Trophoblast cell (in vitro differentiated cells and primary cell): ENCODE data around the gene SNCA.

Experiments used
- DNase-seq, 2 donors: peaks; one replicate each; pipeline ENCODE4 v3.0.0-alpha.2; 2016
- H2AFZ ChIP-seq: 2 replicates; pipeline ENCODE4 v1.6.1; 2013; ENCODE audit warnings: low read length, moderate library complexity, mild to moderate bottlenecking; ENCODE audit not compliant: insufficient read depth, poor library complexity
- H2AK5ac ChIP-seq: 2 replicates; pipeline ENCODE4 v1.6.1; 2013; ENCODE audit warnings: mild to moderate bottlenecking, low read length
- H2BK120ac ChIP-seq: 2 replicates; pipeline ENCODE4 v1.6.1; 2013; ENCODE audit warnings: low read length, mild to moderate bottlenecking, moderate library complexity; ENCODE audit not compliant: insufficient read depth, poor library complexity
- H2BK12ac ChIP-seq: 2 replicates; pipeline ENCODE4 v1.6.1; 2013; ENCODE audit warnings: mild to moderate bottlenecking, low read length, moderate library complexity
- H2BK5ac ChIP-seq: 2 replicates; pipeline ENCODE4 v1.6.1; 2013; ENCODE audit warnings: low read length, low read depth, moderate library complexity, mild to moderate bottlenecking; ENCODE audit not compliant: poor library complexity
- H3K14ac ChIP-seq: 2 replicates; pipeline ENCODE4 v1.6.1; 2013; ENCODE audit warnings: mild to moderate bottlenecking, low read length
- H3K18ac ChIP-seq: 2 replicates; pipeline ENCODE4 v1.6.1; 2013; ENCODE audit warnings: mild to moderate bottlenecking, low read length
- H3K23ac ChIP-seq: 2 replicates; pipeline ENCODE4 v1.6.1; 2013; ENCODE audit warnings: low read length
- H3K27ac ChIP-seq: 2 replicates; pipeline ENCODE4 v1.5.1; 2013; ENCODE audit warnings: low read depth, mild to moderate bottlenecking, inconsistent platforms, low read length, moderate library complexity
- H3K27me3 ChIP-seq: 2 replicates; pipeline ENCODE4 v1.6.1; 2013; ENCODE audit warnings: inconsistent platforms, mild to moderate bottlenecking, low read length, moderate library complexity; ENCODE audit not compliant: insufficient read depth
- H3K36me3 ChIP-seq, 2 experiments: 1 replicate in 1 of 2; 2 replicates in 1 of 2; pipeline ENCODE4 v1.6.1; 2013; ENCODE audit warnings: low read length in 2 of 2, mild to moderate bottlenecking in 2 of 2, moderate library complexity in 1 of 2; ENCODE audit not compliant: insufficient read depth in 2 of 2, control insufficient read depth in 1 of 2
- H3K4ac ChIP-seq: 2 replicates; pipeline ENCODE4 v1.6.1; 2013; ENCODE audit warnings: low read depth, mild to moderate bottlenecking, low read length, moderate library complexity
- H3K4me1 ChIP-seq, 2 experiments: 1 replicate in 1 of 2; 2 replicates in 1 of 2; pipeline ENCODE4 v1.6.1; 2013; ENCODE audit warnings: low read length in 2 of 2, mild to moderate bottlenecking in 2 of 2, moderate library complexity in 1 of 2; ENCODE audit not compliant: insufficient read depth in 2 of 2, control insufficient read depth in 1 of 2
- H3K4me2 ChIP-seq: 2 replicates; pipeline ENCODE4 v1.6.1; 2013; ENCODE audit warnings: inconsistent platforms, mild to moderate bottlenecking, low read length, moderate library complexity
- H3K4me3 ChIP-seq: 2 replicates; pipeline ENCODE4 v1.5.1; 2013; ENCODE audit warnings: mild to moderate bottlenecking, low read depth, low read length, inconsistent platforms
- H3K79me1 ChIP-seq: one replicate; pipeline ENCODE4 v1.6.1; 2013; ENCODE audit warnings: low read length
- H3K79me2 ChIP-seq: 2 replicates; pipeline ENCODE4 v1.6.1; 2013; ENCODE audit warnings: low read length, mild to moderate bottlenecking; ENCODE audit not compliant: control insufficient read depth, insufficient read depth, poor library complexity
- H3K9ac ChIP-seq: 2 replicates; pipeline ENCODE4 v1.6.1; 2013; ENCODE audit warnings: mild to moderate bottlenecking, low read length
- H3K9me3 ChIP-seq: 2 replicates; pipeline ENCODE4 v1.6.1; 2013; ENCODE audit warnings: low read depth, mild to moderate bottlenecking, control low read depth, inconsistent platforms, low read length; ENCODE audit not compliant: insufficient read depth
- H4K12ac ChIP-seq: 2 replicates; pipeline ENCODE4 v1.6.1; 2013; ENCODE audit warnings: low read depth, mild to moderate bottlenecking, low read length, moderate library complexity
- H4K8ac ChIP-seq: 2 replicates; pipeline ENCODE4 v1.6.1; 2013; ENCODE audit warnings: low read depth, mild to moderate bottlenecking, low read length, moderate library complexity
- H4K91ac ChIP-seq: one replicate; pipeline ENCODE4 v1.6.1; 2013; ENCODE audit warnings: low read depth, mild to moderate bottlenecking, low read length, moderate library complexity
- WGBS: extraction: QIAGEN DNeasy Blood & Tissue Kit; methylation state at CpG from one replicate; pipeline ENCODE4 v1.1.7; 2013; ENCODE audit warnings: missing lambda C conversion rate; ENCODE audit not compliant: insufficient read length, insufficient coverage; ENCODE audit errors: extremely low coverage; 5-methylcytosine and 5-hydroxymethylcytosine counted together

Gene SNCA

DNA sequence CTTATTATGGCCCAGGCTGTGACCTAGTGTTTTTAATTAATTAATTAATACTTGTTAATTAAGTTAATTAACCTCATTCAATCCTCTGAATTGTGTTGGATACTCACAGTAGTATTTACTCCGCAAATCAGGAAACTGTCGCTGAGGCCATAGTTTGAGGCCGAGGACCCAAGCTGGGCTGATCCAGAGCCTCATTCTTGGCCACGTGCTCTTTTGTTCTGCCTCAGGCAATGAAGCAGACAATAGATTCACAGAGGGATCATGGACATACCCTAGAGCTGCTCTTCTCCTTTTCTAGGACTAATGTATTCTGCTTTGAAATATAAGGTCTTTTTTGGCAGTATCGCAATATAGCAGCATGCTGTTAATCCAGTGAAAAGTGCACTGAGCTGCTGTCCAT lies 24.0 kb upstream of the SNCA start:
- Histone ChIP-seq H2BK120ac (no peak overlapping the region), H3K79me2 (no peaks in the 10 kb centered on the region), H4K8ac (no peak overlapping the region), H4K12ac (no peak overlapping the region), H2AK5ac (no peak overlapping the region), H4K91ac (no peak overlapping the region), H3K27ac (no peak overlapping the region), H3K4me1 (no peaks in the 10 kb centered on the region), H3K23ac (no peak overlapping the region), H2AFZ (no peak overlapping the region), H3K4me3 (no peak overlapping the region), H3K27me3 (no peaks in the 10 kb centered on the region), H3K79me1 (no peaks in the 10 kb centered on the region), H2BK5ac (no peak overlapping the region), H3K9ac (no peak overlapping the region), H3K14ac (no peak overlapping the region), H3K36me3 (peaks cover 0 to 4% of the 10 kb centered on the region in 2 experiments), H3K4ac (no peak overlapping the region), H3K18ac (no peak overlapping the region), H3K9me3 (peaks cover 7% of the 10 kb centered on the region), H2BK12ac (no peak overlapping the region), H3K4me2 (no peak overlapping the region)
- WGBS: no CpG with 5 or more reads among the region's 5 CpGs
- DNase-seq: no peak

DNA sequence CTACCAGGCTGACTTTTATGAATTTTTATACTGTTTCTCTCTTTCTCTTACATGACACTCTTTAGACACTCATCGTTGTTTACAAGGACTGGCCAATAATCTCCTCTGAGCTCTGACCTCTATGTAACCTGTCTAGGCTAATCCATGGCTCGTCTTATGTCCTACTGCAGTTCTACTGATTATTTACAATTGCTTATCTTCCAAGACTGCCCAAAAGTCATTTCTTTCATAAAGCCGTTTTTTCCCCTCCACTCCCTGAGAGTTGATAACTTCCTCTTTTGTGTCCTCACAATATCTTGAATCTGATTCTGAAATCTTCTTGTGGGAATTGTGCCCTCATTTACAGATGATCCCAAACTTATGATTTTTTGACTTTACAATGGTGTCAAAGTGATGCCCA lies 18.3 kb upstream of the SNCA start:
- peaks cover 0 to 4% of the 10 kb centered on the region in 2 experiments for H3K36me3 ChIP-seq
- peaks cover 9% of the 10 kb centered on the region for H3K9me3 ChIP-seq
- no peak overlapping the region for H3K4me2 ChIP-seq
- H4K91ac ChIP-seq: no peak overlapping the region
- H3K23ac ChIP-seq: no peak overlapping the region
- no CpG with 5 or more reads among the region's 3 CpGs for WGBS
- no peak overlapping the region for H3K9ac ChIP-seq
- no peak overlapping the region for H2BK120ac ChIP-seq
- H4K8ac ChIP-seq: no peak overlapping the region
- no peak overlapping the region for H3K18ac ChIP-seq
- no peak overlapping the region for H2BK12ac ChIP-seq
- no peak overlapping the region for H2BK5ac ChIP-seq
- H3K4me3 ChIP-seq: no peak overlapping the region
- DNase-seq: no peak
- no peak overlapping the region for H3K4ac ChIP-seq
- no peak overlapping the region for H3K27ac ChIP-seq
- H3K27me3 ChIP-seq: no peaks in the 10 kb centered on the region
- H3K14ac ChIP-seq: no peak overlapping the region
- no peak overlapping the region for H2AK5ac ChIP-seq
- no peak overlapping the region for H4K12ac ChIP-seq
- H3K79me1 ChIP-seq: no peaks in the 10 kb centered on the region
- no peak overlapping the region for H2AFZ ChIP-seq
- no peaks in the 10 kb centered on the region for H3K4me1 ChIP-seq
- H3K79me2 ChIP-seq: no peaks in the 10 kb centered on the region

DNA sequence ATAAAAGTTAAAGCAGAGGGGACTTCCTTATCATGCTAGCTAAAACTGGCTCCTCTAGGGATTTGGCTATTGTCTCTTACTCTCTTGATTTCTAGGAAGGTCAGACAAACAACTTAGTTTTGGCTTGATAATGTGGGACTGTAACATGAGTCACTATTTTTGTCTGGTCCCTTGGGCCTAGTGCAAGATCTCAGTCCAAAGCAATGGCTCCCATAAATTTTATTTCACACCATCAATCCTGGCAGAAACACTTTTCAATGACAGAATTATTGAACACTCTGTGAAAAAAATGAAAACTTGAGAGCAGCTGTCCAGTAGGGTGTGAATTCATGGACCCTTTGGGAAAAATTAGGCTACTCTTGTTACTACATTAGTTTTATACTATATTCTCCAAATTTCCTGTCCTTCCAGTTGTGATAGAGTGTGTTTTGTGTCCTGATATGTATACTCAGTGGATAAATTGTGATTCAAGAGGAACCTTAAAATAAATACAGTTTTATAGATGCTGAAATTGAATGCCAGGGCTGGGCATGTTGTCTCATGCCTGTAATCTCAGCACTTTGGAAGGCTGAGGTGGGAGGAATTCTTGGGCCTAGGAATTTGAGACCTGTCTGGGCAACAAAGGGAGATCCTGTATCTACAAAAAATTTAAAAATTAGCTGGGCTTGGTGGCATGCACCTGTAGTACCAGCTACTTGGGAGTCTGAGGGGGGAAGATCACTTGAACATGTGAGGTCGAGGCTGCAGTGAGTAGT lies 10.8 kb upstream of the SNCA start:
- Histone ChIP-seq H3K4me1 (no peaks in the 10 kb centered on the region), H4K12ac (no peak overlapping the region), H4K91ac (no peak overlapping the region), H3K9me3 (peaks cover 6% of the 10 kb centered on the region), H2BK120ac (no peak overlapping the region), H3K18ac (no peak overlapping the region), H3K36me3 (no peaks in the 10 kb centered on the region), H3K4ac (no peak overlapping the region), H3K79me2 (no peaks in the 10 kb centered on the region), H3K14ac (no peak overlapping the region), H3K9ac (no peak overlapping the region), H3K27me3 (no peaks in the 10 kb centered on the region), H2BK12ac (no peak overlapping the region), H2AFZ (no peak overlapping the region), H4K8ac (no peak overlapping the region), H2AK5ac (no peak overlapping the region), H3K4me3 (no peak overlapping the region), H3K4me2 (no peak overlapping the region), H3K23ac (no peak overlapping the region), H2BK5ac (no peak overlapping the region), H3K79me1 (no peaks in the 10 kb centered on the region), H3K27ac (no peak overlapping the region)
- DNase-seq: no peak
- no CpG with 5 or more reads among the region's 1 CpG for WGBS

DNA sequence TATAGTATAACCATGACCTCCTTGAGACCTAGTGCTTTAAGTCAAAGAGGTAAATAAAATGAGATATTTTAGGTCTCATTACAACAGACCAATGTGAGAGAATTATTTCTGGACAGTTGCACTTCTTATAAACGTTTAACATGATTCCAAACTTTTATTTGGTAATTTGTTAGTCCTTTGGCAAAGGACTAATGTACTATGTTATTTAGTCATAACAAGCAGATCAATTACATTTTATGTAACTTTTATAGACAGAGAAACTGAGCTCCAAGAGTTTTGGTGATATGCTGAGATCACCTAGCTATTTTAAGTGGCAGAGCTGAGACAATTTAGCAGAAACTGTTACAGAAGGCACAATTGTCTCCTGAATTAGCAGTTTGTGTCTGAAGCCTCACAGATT lies 2.6 kb upstream of the SNCA start:
- Histone ChIP-seq H3K79me1 (no peaks in the 10 kb centered on the region), H2BK12ac (no peak overlapping the region), H2AK5ac (no peak overlapping the region), H4K12ac (no peak overlapping the region), H3K4me3 (no peak overlapping the region), H3K4ac (no peak overlapping the region), H2BK5ac (no peak overlapping the region), H3K9me3 (no peaks in the 10 kb centered on the region), H3K9ac (no peak overlapping the region), H3K79me2 (no peaks in the 10 kb centered on the region), H3K36me3 (no peaks in the 10 kb centered on the region), H3K14ac (no peak overlapping the region), H3K4me1 (peaks cover 0 to 8% of the 10 kb centered on the region in 2 experiments), H3K27ac (no peak overlapping the region), H2AFZ (no peak overlapping the region), H3K4me2 (no peak overlapping the region), H4K8ac (no peak overlapping the region), H3K23ac (no peak overlapping the region), H2BK120ac (no peak overlapping the region), H4K91ac (no peak overlapping the region), H3K18ac (no peak overlapping the region), H3K27me3 (peaks cover 8% of the 10 kb centered on the region)
- no CpG with 5 or more reads among the region's 1 CpG for WGBS
- DNase-seq: no peak
